Thoracic aorta (tissue), 2 donors: Measurements from ENCODE around the gene SULT1E1. TPM values are rescaled to one million over a fixed set of nuclear protein-coding genes. Genes with fewer than 3 reads are reported as not detected.

ENCODE experiments used
- ATAC-seq: fragments of 150-250 bp; one replicate; pipeline ENCODE4 v1.8.0; 2017; ENCODE audit warnings: low read depth; ENCODE audit not compliant: insufficient number of reproducible peaks, low FRiP score
- DNase-seq: peaks from one replicate; pipeline ENCODE4 v3.0.0-alpha.2; 2020; ENCODE audit warnings: low spot score
- H3K27ac ChIP-seq, 2 donors: fragments of 200-600 bp; sonication (generic); 1 replicate in 1 of 2; 2 replicates in 1 of 2; pipeline ENCODE4 v1.5.1; 2016; ENCODE audit warnings: mild to moderate bottlenecking in 2 of 2, moderate library complexity in 2 of 2
- H3K27me3 ChIP-seq: fragments of 200-600 bp; sonication (generic); replicated peaks from 2 replicates; pipeline ENCODE4 v1.6.0; 2016; ENCODE audit warnings: mild to moderate bottlenecking; ENCODE audit not compliant: insufficient read depth
- H3K36me3 ChIP-seq: fragments of 200-600 bp; sonication (generic); one replicate; pipeline ENCODE4 v1.5.1; 2016
- H3K4me1 ChIP-seq, 2 donors: fragments of 200-600 bp; sonication (generic); 1 replicate in 1 of 2; 2 replicates in 1 of 2; pipeline versions ENCODE4 v1.5.1 to v1.6.0; 2016; ENCODE audit warnings: low read depth in 2 of 2, mild to moderate bottlenecking in 1 of 2; ENCODE audit not compliant: control insufficient read depth in 1 of 2
- H3K4me3 ChIP-seq: fragments of 200-600 bp; sonication (generic); 2 replicates; pipeline ENCODE4 v1.5.1; 2016; ENCODE audit warnings: mild to moderate bottlenecking
- H3K9me3 ChIP-seq: fragments of 200-600 bp; sonication (generic); 2 replicates; pipeline ENCODE4 v1.5.1; 2016
- total RNA-seq, 2 donors: library from RNA; depleted of rRNA; stranded (reverse); fragments of >200 nt; gene quantifications; one replicate each; pipeline versions ENCODE4 v1.1.0 to v1.2.3, GENCODE V29; 2016
- TF ChIP-seq, protein P1 (sequence below): fragments of 200-600 bp; sonication (generic); IDR thresholded peaks from one replicate; pipeline ENCODE4 v1.5.1; 2019; ENCODE audit warnings: antibody characterized with exemption

SULT1E1 gene
- total RNA-seq, 2 donors from 2014 or later: 0.54 TPM; not detected in 1

DNA sequence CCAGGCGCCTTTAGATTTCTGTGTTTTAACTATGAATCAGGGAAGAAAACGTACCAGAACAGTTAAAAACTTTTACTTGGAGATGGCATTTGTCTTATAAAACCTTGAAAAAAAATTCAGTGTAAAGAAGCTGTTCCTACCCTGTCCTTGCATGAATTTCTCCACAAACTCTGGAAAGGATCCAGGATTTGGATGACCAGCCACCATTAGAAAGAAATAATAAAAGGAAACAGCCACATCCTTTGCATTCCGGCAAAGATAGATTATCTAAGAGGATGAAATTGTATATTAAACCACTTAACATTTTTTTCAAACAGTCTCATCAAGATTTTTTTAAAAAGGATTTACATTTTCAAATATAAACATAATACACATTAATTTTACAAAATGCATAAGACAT is 10.6 kb downstream of the SULT1E1 start:
- ATAC-seq (no peak), DNase-seq (no peak)
- no peak overlapping the region for H3K27ac ChIP-seq
- no peaks in the 10 kb centered on the region for H3K4me1 ChIP-seq
- no peaks in the 10 kb centered on the region for H3K36me3 ChIP-seq
- no peaks in the 10 kb centered on the region for H3K9me3 ChIP-seq
- no peak overlapping the region for H3K4me3 ChIP-seq
- no peaks in the 10 kb centered on the region for H3K27me3 ChIP-seq
- TF ChIP-seq, protein P1, sequence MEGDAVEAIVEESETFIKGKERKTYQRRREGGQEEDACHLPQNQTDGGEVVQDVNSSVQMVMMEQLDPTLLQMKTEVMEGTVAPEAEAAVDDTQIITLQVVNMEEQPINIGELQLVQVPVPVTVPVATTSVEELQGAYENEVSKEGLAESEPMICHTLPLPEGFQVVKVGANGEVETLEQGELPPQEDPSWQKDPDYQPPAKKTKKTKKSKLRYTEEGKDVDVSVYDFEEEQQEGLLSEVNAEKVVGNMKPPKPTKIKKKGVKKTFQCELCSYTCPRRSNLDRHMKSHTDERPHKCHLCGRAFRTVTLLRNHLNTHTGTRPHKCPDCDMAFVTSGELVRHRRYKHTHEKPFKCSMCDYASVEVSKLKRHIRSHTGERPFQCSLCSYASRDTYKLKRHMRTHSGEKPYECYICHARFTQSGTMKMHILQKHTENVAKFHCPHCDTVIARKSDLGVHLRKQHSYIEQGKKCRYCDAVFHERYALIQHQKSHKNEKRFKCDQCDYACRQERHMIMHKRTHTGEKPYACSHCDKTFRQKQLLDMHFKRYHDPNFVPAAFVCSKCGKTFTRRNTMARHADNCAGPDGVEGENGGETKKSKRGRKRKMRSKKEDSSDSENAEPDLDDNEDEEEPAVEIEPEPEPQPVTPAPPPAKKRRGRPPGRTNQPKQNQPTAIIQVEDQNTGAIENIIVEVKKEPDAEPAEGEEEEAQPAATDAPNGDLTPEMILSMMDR: no peak

DNA sequence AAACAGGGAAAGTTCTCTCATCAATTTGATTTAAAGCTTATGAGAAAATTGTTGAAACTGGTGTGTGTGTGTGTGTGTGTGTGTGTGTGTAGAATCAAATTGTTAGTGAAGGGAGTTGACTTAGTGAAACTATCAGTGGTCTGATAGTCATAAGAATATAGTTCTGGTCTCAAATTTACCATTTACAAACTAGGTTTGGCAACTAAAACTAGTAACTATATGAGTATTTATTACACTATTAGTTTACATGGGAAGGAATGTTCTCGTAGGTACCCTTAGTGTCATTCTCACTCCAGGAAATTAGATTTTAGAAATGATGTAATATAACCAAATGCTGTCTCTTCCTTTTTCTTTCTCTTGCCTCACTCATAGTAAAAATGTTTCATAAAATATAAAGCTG is 11.9 kb downstream of the SULT1E1 start:
- no peak for ATAC-seq
- H3K9me3 ChIP-seq: no peaks in the 10 kb centered on the region
- TF ChIP-seq, protein P1: no peak
- no peak overlapping the region for H3K4me3 ChIP-seq
- no peaks in the 10 kb centered on the region for H3K36me3 ChIP-seq
- H3K27me3 ChIP-seq: no peaks in the 10 kb centered on the region
- H3K4me1 ChIP-seq: no peaks in the 10 kb centered on the region
- no peak for DNase-seq
- no peak overlapping the region for H3K27ac ChIP-seq

DNA sequence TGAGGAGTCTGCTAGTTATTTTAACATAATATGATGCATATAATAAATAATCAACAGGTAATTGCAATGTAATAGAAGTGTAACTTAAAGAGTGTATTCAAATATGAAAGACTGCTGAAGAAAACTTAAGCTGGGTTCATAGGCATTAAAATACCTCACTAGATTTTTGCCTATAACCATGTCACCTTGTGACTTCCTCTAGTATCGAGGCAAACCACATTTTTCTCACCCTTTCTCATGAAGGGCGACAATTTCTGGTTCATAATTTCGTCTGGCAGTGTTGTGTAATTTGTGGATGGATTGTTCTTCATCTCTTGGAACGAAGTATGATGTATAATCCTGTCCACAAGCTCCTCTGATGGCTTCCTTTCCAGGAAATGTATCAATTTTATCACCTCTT is 16.0 kb downstream of the SULT1E1 start:
- Histone ChIP-seq H3K27me3 (no peaks in the 10 kb centered on the region), H3K9me3 (no peaks in the 10 kb centered on the region), H3K4me1 (no peaks in the 10 kb centered on the region), H3K36me3 (no peaks in the 10 kb centered on the region), H3K4me3 (no peak overlapping the region), H3K27ac (no peak overlapping the region)
- DNase-seq (no peak), ATAC-seq (no peak)
- TF ChIP-seq, protein P1: no peak

DNA sequence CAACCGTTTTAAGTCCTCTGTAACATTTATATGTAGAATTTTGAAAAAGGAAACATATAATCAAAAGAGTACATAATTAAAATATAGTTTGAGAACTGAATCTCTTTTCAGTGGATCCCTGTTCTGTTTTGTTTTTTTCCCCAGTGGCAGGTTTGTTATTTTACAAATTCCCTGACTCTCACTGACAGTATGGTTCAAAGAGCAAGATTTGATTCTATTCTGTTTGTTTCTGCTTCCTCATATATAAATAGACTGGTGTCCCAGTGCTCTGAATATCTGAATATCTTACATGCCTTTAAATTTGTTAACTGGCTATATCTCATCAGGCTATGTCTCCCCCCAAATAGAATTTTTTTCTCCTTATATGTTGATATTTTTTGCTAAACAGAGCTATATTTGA is 16.6 kb downstream of the SULT1E1 start:
- DNase-seq (no peak), ATAC-seq (no peak)
- Histone ChIP-seq H3K27me3 (no peaks in the 10 kb centered on the region), H3K9me3 (no peaks in the 10 kb centered on the region), H3K4me1 (no peaks in the 10 kb centered on the region), H3K36me3 (no peaks in the 10 kb centered on the region), H3K27ac (no peak overlapping the region), H3K4me3 (no peak overlapping the region)
- TF ChIP-seq, protein P1: no peak

DNA sequence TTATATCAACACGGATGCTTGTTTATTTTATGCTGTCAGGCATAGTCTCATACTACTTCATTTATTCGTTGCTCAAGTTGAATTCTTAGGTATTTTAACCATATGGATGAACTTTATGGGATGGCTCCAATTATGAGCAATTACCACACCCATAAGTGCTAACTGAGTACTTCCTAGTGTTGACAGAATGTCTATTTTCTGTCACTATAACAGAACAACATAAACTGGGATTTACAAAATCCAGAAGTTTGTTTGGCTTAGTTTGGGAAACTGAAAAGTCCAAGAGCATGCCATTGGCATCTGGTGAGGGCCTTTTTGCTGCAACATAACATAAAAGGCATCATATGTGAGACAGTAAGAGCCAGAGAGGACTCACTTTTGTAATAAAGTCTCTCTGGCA is 21.0 kb downstream of the SULT1E1 start:
- TF ChIP-seq, protein P1: no peak
- H3K27ac ChIP-seq: no peak overlapping the region
- no peaks in the 10 kb centered on the region for H3K4me1 ChIP-seq
- ATAC-seq: no peak
- H3K9me3 ChIP-seq: no peaks in the 10 kb centered on the region
- no peak overlapping the region for H3K4me3 ChIP-seq
- no peak for DNase-seq
- no peaks in the 10 kb centered on the region for H3K36me3 ChIP-seq
- H3K27me3 ChIP-seq: no peaks in the 10 kb centered on the region
